HG02798 (cell line): ENCODE data around the gene TARP.
"Not testable (repeated sequence)": the region's sequence is repeated elsewhere in the genome, so short reads cannot be mapped to it uniquely, and the experiment has no call there.

Experiments
- ATAC-seq: cut with Tn5 transposase; IDR thresholded peaks from one replicate; pipeline ENCODE4 v1.9.1; 2021; ENCODE audit warnings: mild to moderate bottlenecking; ENCODE audit not compliant: unreplicated experiment, poor library complexity

The TARP gene

DNA sequence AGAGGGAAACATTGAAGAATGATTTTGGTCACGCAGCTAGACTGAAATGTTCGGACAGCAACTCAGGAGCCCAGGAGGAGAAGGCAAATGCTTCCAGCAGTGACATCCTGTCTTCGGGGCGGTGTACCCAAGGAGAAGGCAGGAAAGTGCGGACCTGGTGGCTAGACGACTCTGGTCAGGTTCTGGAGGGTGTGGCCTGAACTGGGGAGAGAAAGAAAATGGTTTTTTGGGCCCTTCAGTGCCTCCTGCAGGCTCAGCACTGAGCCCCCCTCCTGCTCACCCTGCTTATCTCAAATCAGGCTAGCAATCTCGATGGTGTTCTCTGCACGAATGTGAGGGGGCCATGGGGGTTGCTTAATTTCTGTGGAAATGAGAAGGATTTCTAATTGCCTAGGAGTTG lies 26.7 kb upstream of the TARP start:
- ATAC-seq = no peak

DNA sequence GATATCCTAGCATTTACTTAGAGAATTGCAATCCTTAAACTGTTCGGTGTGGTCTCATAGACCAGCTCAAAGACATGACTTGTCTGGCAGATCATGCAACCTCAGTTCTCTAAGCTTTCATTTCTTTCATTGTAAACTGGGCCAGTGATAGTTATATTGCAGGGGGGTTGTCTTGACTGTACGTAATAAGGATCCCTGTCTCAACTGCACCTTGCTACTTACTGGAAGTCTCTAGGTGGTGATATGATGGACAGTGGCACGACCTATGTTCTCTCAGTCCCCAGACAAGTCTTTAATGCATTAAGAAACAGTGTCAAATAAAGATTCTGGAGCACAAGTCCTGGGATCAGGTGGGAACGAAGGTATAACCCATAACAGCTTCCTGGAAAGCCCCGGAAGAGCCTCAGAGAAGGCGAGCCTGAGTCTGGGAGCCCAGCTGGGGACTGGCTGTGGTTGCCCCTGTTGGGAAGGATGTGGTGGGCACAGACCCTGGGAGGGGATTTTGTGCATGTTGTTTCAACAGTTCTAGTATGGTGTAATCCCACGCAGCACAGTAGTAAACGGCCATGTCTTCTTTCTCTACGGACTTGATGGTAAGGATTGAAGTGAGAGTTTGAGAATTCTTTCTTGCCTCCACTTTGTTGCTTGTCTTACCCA lies 26.0 kb upstream of the TARP start:
- no peak for ATAC-seq

- peak; percentile 68 for ATAC-seq
Observed at GRCh38 chr7:38296059-38296857, 22.8 kb upstream of the TARP start.

DNA sequence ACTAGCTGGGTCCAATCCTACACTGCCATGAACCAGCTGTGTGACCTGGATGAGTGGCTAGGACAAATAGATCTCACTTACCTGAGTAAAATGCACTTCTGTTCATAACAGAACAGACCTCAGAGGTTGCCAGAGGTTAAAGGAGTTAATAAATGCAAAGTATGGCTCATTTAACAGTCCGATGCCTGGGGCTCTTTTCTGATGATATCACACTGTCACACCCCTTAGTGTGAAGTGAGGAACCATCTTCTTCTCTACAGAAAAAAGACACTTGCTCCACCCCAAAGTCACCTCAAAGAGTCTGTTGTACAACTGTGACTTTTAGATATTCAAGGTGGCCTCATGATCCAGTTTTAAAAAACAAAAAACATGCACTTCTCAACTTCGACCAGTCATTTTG lies 21.5 kb upstream of the TARP start:
- ATAC-seq = no peak

DNA sequence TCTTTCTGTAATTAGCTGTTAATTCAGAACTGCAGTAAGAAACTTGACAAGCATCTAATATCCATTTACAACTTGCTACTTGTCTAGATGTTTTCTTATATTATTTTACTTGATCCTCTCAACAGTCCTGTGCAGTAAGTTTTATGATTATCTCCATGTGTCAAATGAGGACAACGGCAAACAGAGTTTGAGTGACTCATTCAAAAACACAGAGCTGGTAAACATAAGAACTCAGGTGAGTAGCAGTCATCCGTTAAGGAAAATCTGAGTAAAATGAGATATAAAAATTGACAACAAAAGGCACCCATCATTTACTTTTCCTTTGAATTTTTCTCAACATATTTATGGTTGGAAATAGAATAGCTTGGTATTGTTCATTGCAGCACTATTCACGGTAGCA lies 19.0 kb upstream of the TARP start:
- ATAC-seq = no peak

- no peak for ATAC-seq
Observed at GRCh38 chr7:38291650-38292049, 18.2 kb upstream of the TARP start.

DNA sequence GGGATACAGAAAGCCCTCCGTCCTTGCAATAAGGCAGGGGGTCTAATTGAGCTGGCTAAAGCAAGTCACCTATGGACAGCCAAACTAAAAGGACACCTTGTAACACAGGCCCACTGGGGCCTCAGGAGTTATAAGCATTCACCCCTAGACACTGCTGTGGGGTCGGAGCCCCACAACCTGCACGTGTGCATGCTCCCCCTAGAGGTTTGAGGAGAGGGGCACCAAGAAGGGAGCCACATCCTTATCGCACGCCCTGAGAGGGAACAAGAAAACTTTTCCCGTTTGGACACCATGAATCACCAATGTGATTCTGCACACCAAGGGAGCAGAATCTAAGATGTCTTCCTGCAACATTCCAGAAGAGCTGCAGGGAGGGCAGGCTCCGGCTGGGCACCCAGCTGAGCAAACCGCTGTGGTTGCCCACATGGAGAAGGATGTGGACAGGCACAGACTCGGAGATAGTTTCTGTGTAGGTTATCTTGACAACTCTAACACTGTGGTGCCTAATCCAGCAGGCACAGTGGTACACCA lies 17.7 kb upstream of the TARP start:
- no peak for ATAC-seq

DNA sequence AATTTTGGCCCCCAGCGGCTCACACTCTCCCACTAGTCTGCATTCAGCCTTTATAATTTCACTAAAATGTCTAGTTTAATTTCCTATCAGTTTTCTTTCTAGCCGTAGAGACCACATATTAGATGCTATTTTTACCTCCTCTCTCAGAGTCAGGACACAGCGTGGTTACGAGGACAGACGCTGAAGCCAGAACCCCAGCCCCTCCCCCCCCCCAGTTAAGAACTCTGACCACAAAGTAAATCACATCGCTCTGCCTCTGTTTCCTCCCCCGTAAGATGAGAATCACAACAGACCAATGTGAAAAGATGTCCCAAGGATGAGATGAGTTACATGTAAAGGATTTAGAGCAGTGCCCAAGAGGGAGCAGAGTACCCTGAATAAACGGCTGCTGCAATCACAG lies 11.1 kb upstream of the TARP start:
- no peak for ATAC-seq

- no peak for ATAC-seq
Observed at GRCh38 chr7:38283809-38284208, 10.4 kb upstream of the TARP start.

DNA sequence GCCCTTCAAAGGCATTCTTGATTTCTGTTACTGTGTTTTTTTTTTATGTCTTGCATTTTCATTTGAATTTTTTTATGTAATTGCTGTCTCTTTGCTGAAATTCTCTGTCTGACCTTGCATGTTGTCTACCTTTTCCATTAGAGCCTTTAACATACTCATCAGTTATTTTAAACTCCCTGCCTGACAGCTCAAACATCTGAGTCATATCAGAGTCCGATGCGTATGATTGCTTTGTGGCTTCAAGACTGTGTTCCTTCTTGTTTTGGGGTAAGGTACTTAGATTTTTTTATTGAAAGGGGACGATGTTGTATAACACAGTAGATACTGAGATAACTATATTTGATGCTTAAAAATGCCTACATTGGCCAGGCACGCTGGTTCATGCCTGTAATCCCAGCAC lies 9.7 kb upstream of the TARP start:
- no peak for ATAC-seq

DNA sequence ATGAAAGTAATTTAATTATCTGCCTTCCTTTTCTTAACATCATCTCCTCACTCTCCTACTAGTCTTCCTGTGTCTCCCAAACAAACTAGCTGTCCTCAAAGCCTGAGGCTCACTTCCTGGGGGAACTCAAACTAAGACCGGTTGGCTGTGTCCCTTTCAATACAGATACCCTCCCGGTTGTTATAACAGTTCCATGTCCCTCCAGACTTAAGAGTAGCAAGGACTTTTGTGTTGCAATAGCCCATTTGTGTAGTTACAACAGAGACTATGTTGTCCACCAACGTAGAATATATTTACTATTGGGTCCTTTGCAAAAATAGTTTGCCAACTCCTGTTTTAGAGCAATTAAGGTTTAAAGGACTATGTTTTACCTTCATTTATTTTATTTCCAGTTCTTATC lies 8.6 kb upstream of the TARP start:
- no peak for ATAC-seq

GRCh38 chr7:38281266-38281665 lies 7.8 kb upstream of the TARP start:
- no peak for ATAC-seq

DNA sequence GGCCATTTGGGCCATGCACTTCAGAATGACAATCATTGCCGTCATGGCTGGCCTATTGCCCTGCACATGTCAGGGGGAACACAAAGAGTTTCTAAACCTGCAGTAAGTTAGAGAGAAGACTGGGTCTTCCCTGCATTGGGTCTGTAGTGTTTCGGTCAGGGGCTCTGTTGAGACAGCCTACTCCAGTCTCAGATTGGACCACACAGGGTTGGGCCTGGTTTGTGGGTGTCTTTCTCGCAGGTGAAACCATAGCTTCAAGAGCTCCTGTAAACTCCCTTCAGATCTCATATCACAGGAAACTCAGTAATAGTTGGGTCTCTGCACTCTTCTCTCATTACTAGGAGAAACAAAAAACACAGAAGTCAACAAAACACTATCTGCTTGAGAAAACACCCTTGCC lies 7.3 kb upstream of the TARP start:
- ATAC-seq = no peak

DNA sequence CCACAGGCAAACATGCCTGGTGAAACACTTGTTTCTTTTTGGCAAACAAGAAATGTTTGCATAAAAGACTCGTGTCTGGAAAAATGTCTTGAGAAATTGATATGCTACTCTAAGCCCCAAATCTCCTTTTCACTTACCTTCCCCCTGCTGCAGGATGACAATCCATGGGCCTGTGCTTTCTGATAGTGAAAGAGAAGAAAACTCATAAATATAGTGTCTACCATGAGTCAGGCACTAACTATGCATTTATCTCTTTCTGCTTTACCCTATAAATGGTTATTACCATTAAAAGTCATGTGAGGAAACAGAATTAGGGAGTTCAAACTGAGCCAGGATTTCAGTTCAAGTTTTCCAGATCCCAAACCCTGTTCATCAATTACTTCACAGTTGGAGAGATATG lies 6.6 kb upstream of the TARP start:
- ATAC-seq = no peak

DNA sequence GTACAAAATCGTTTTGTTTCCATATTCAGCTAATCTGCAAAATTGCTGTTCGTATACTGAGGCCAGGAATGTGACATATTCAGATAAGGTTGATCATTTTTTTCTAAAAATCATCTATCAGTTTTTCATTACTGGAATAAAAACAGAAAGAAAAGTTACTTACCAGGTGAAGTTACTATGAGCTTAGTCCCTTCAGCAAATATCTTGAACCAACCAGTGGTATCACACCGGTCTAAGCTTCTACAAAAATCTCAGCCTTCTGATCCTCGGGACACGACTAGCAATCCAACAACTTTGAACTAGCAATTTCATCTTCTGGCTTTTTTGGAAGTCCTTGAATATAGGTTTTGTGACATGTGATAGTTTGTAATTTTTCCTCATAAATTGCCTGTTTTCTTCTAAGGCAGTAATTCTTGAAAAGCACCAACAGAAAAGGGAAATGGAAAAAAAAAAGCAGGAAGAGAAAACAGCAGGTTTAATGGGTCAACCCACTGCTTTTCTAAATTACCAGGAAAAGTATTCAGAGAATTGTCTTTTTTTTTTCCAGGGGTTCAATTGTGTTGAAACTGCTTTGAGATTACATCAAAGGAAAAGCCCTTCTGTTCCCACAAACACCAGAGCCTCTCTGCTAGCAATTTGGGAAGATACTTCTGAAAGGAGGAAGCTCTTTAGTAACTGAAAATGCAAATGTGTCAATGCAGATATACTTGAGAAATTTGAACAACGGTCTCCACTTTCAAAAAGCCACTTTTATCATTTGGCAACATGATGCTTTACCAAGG lies 2.9 kb upstream of the TARP start:
- ATAC-seq = no peak

- ATAC-seq = no peak
Observed at GRCh38 chr7:38274927-38275620, 1.6 kb upstream of the TARP start.

- ATAC-seq = no peak
Observed at GRCh38 chr7:38274486-38274885, 1.1 kb upstream of the TARP start.

DNA sequence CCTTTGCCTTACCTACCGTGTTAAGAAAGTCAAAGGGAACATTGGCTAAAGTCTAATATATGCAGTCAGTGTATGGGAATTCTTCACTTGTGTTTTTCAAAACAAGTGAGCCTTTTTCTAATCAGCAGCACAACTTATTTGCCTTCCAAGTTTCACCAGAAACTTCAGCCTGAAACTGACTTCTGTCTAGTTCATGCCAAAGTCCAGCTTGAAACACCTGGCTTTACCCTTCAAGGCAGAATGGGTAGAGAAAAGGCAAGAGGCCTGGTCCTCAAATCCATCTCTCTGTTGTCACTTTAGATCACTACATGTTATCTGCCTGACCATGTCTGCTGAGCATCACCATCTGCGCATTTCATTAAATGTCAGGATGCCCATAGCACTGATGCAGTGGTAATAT lies 3.0 kb downstream of the TARP start:
- ATAC-seq = peak; percentile 86

DNA sequence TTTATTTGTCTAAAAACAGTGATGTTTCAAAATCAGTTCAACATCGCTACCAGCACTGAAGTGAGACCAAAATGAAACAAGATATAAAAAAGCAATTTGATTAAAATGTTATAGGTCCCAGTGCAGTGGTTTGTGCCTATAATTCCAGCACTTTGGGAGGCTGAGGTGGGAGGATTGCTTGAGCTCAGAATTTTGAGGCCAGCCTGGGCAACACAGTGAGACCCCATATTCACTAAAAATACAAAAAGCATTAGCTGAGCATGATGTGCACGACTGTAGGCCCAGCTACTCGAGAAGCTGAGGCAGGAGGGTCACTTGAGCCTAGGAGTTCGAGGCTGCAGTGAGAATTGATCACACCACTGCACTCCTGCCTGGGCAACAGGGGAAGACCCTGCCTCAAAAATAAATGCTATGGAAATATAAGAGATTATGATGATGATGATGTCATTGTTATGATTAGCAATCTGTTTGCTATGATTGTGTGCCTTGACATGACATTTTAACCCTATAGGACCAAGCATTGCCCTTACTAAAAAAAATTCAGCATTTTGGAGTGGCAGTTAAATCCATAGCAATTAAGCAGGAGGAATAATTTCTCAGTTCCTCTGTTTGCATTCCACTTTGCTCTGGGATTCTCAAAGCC lies 3.6 kb downstream of the TARP start:
- not testable (repeated sequence) for ATAC-seq

DNA sequence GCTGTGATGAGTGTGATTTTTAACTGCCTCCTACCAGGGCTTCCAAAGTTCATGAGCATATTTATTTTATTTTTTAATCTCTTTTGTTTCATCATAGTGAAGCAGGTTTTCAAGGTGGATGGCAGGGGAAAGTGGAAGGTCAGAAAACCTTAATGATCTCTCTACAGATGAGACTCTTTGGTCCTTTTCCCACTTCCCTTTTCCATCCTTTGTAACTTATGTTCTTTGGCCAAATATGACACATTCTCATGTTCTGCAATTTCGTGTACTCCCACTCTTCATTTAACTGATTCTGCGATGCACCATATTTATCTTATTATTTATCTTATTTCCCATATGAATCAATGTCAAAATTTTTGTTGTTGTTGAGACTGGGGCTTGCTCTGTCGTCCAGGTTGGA lies 7.5 kb downstream of the TARP start:
- ATAC-seq = not testable (repeated sequence)
